Measurements from ENCODE around the gene CSNK1D. TPM values are rescaled to one million over a fixed set of nuclear protein-coding genes. Genes with fewer than 3 reads are reported as not detected.

Gene CSNK1D
- total RNA-seq, 3 donors from 2014 or later, result 177 to 221 (median 189) TPM

DNA sequence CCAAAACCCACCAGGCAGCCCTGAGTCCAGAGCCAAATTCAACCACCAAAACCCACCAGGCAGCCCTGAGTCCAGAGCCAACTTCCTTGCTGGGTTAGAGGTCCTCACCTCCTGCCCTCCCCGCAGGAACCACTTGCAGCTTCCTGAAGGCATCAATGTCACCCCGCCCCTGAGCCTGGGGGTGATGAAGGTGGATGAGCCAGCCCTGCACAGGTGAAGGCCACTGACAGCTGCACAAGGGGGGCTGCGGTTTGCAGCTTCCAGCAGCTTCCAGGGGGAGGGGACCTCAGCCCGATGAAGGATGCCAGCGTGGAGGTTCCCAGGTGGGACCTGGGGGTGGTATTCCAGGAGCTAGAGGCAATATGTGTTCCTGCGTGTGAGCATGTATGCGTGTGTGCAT is 7.6 kb upstream of the CSNK1D start:
- no peak overlapping the region for H3K4me3 ChIP-seq
- TF ChIP-seq, protein P1, sequence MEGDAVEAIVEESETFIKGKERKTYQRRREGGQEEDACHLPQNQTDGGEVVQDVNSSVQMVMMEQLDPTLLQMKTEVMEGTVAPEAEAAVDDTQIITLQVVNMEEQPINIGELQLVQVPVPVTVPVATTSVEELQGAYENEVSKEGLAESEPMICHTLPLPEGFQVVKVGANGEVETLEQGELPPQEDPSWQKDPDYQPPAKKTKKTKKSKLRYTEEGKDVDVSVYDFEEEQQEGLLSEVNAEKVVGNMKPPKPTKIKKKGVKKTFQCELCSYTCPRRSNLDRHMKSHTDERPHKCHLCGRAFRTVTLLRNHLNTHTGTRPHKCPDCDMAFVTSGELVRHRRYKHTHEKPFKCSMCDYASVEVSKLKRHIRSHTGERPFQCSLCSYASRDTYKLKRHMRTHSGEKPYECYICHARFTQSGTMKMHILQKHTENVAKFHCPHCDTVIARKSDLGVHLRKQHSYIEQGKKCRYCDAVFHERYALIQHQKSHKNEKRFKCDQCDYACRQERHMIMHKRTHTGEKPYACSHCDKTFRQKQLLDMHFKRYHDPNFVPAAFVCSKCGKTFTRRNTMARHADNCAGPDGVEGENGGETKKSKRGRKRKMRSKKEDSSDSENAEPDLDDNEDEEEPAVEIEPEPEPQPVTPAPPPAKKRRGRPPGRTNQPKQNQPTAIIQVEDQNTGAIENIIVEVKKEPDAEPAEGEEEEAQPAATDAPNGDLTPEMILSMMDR (IDR thresholded peaks at IDR 0.05), result no peak
- H3K9me3 ChIP-seq, result no peaks in the 10 kb centered on the region

DNA sequence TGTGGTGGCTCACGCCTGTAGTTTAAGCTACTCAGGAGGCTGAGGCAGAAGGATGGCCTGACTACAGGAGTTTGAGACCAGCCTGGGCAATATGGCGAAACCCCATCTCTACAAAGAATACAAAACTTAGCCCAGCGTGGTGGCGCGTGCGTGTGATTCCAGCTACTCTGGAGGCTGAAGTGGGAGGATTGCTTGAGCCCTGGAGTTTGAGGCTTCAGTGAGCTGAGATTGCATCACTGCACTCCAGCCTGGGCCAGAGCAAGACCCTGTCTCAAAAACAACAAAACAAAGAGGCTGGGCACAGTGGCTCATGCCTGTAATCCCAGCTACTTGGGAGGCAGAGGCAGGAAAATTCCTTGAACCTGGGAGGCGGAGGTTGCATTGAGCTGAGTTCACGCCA is 7.0 kb upstream of the CSNK1D start:
- TF ChIP-seq, protein P1 (IDR thresholded peaks at IDR 0.05), result no peak
- no peak for ATAC-seq

More for the DNA sequence above, 7.6 kb upstream of the CSNK1D start:
- intact Hi-C loops (cut with DNase I, micrococcal nuclease), result no loop called here
- Histone ChIP-seq H3K4me1 (ENCODE audit: low read depth) (peaks cover 15% of the 10 kb centered on the region), H3K36me3 (ENCODE audit: low read depth) (no peaks in the 10 kb centered on the region)
- no peak for ATAC-seq
- peak in 2 of 3 donors; percentile 32 to 58 for DNase-seq

DNA sequence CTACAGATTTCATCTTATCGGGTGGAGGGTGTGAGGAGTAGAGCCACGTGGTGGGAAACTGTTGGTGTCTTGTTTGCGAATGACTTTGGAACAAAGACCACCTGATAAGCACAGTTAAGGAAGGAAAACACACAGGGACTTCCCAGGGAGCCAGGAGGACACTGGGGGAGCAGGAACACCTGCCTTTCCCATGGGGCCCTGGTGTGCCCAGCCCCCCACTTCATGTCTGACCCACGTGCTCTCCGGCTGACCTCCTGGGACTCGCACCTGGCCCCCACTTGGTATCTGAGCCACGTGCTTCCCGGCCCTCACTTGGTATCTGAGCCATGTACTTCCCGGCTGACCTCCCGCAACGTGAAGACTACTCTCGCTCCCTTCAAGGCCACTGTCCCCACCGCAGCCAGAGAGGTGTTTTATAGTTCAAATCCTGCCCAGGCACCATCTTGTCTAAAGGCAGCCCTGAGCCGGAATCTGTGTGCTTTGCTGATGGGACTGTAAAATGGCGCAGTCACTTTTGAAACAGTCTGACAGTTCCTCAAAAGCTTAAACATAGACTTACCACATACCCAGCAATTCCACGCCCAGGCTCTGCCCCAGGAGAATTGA is 5.4 kb upstream of the CSNK1D start:
- Histone ChIP-seq H3K9me3 (no peaks in the 10 kb centered on the region), H3K4me3 (no peak overlapping the region), H3K36me3 (ENCODE audit: low read depth) (no peaks in the 10 kb centered on the region), H3K4me1 (ENCODE audit: low read depth) (peaks cover 19% of the 10 kb centered on the region)
- DNase-seq (peak in 1 of 3 donors; percentile 49), ATAC-seq (no peak)
- intact Hi-C loops (cut with DNase I, micrococcal nuclease), result no loop called here
- TF ChIP-seq, protein P1 (IDR thresholded peaks at IDR 0.05), result no peak

More for the DNA sequence above, 7.0 kb upstream of the CSNK1D start:
- Histone ChIP-seq H3K4me3 (no peak overlapping the region), H3K36me3 (ENCODE audit: low read depth) (no peaks in the 10 kb centered on the region), H3K9me3 (no peaks in the 10 kb centered on the region), H3K4me1 (ENCODE audit: low read depth) (peaks cover 15% of the 10 kb centered on the region)
- no peak for DNase-seq
- intact Hi-C loops (cut with DNase I, micrococcal nuclease), result no loop called here

DNA sequence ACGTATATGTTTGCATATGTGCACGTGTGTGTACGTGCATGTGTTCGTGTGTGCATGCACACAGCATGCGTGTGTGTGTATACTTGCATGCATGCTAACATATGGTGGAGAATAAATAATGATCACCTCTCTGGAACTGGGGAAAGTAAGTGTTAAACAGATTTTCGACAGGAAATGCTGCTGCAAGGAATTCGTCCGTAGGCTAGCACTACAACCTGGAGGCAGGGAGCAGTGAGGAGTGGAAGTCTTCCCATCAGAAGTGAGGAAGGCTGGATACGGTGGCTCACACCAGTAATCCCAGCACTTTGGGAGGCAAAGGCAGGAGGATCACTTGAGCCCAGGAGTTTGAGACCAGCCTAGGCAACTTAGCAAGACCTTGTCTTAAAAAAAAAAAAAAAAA is 4.8 kb upstream of the CSNK1D start:
- no peaks in the 10 kb centered on the region for H3K9me3 ChIP-seq
- peaks cover 20% of the 10 kb centered on the region for H3K4me1 ChIP-seq (ENCODE audit: low read depth)
- intact Hi-C loops (cut with DNase I, micrococcal nuclease), result no loop called here
- ATAC-seq (no peak), DNase-seq (no peak)
- no peaks in the 10 kb centered on the region for H3K36me3 ChIP-seq (ENCODE audit: low read depth)
- TF ChIP-seq, protein P1 (IDR thresholded peaks at IDR 0.05), result no peak
- no peak overlapping the region for H3K4me3 ChIP-seq

DNA sequence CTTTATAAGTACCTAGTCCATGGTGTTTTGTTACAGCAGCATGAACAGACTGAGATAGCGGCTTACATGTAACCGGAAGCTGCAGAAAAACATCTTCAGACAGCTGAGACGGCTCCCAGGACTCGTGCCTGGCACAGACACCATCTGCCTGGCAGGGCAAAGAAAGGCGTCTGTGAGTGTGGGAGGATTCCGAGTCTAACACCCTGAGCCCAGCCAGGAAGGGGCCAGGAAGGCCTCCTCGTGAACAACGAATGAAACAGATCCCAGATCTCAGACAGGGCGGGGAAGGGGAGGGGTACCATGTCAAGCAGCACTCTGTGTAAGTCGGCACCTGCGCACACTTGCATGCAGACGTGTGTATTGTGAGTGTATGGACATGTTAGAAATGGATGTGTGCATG is 4.4 kb upstream of the CSNK1D start:
- TF ChIP-seq, protein P1 (IDR thresholded peaks at IDR 0.05), result no peak
- no peak overlapping the region for H3K4me3 ChIP-seq
- H3K4me1 ChIP-seq (ENCODE audit: low read depth), result peaks cover 16% of the 10 kb centered on the region
- no peaks in the 10 kb centered on the region for H3K36me3 ChIP-seq (ENCODE audit: low read depth)
- DNase-seq (peak in 1 of 3 donors; percentile 14), ATAC-seq (no peak)
- H3K9me3 ChIP-seq, result no peaks in the 10 kb centered on the region
- intact Hi-C loops (cut with DNase I, micrococcal nuclease), result no loop called here

All from mucosa of descending colon (tissue), 3 donors.